HG02642 (cell line): ENCODE data around the gene CEACAM8.
"Not testable (repeated sequence)": the region's sequence is repeated elsewhere in the genome, so short reads cannot be mapped to it uniquely, and the experiment has no call there.

Source experiments
- ATAC-seq: cut with Tn5 transposase; IDR thresholded peaks from one replicate; pipeline ENCODE4 v1.9.1; 2021; ENCODE audit warnings: mild to moderate bottlenecking; ENCODE audit not compliant: unreplicated experiment, poor library complexity

CEACAM8 gene

GRCh38 chr19:42547929-42548328 is 46.8 kb downstream of the CEACAM8 start:
- no peak for ATAC-seq

GRCh38 chr19:42546831-42547500 is 47.8 kb downstream of the CEACAM8 start:
- ATAC-seq = no peak

- no peak for ATAC-seq
Measured at GRCh38 chr19:42544146-42544545, 50.6 kb downstream of the CEACAM8 start.

- ATAC-seq = no peak
Measured at GRCh38 chr19:42542791-42543190, 51.9 kb downstream of the CEACAM8 start.

- no peak for ATAC-seq
Measured at GRCh38 chr19:42540071-42540553, 54.6 kb downstream of the CEACAM8 start.

- ATAC-seq = no peak
Measured at GRCh38 chr19:42538841-42539709, 55.6 kb downstream of the CEACAM8 start.

GRCh38 chr19:42535276-42535675 is 59.4 kb downstream of the CEACAM8 start:
- ATAC-seq = not testable (repeated sequence)

- no peak for ATAC-seq
Measured at GRCh38 chr19:42534391-42534790, 60.3 kb downstream of the CEACAM8 start.

- no peak for ATAC-seq
Measured at GRCh38 chr19:42532891-42533290, 61.8 kb downstream of the CEACAM8 start.

GRCh38 chr19:42531313-42531712 is 63.4 kb downstream of the CEACAM8 start:
- no peak for ATAC-seq
